Spleen (tissue), 11 donors: ENCODE data around the gene RPS14. TPM values are rescaled to one million over a fixed set of nuclear protein-coding genes. Genes with fewer than 3 reads are reported as not detected.

Experiments
- DNase-seq: peaks from one replicate; pipeline ENCODE4 v3.0.0-alpha.2; 2020
- H3K27ac ChIP-seq, 8 donors: fragments of 200-600 bp; sonication (generic) in 7 of 8; 1 replicate in 4 of 8; 2 replicates in 4 of 8; pipeline versions ENCODE4 v1.5.0 to v1.8.0; 2016 to 2021; ENCODE audit warnings: inconsistent platforms in 4 of 8, mild to moderate bottlenecking in 4 of 8, moderate library complexity in 1 of 8
- H3K27me3 ChIP-seq, 7 donors: fragments of 200-600 bp; sonication (generic) in 6 of 7; replicated peaks in 1 of 7; 1 replicate in 4 of 7; 2 replicates in 3 of 7; pipeline versions ENCODE4 v1.5.0 to v1.8.0; 2016 to 2021; ENCODE audit warnings: inconsistent platforms in 3 of 7, mild to moderate bottlenecking in 1 of 7
- H3K36me3 ChIP-seq, 6 donors: fragments of 200-600 bp; sonication (generic) in 5 of 6; 1 replicate in 4 of 6; 2 replicates in 2 of 6; pipeline versions ENCODE4 v1.5.0 to v1.8.0; 2016 to 2021; ENCODE audit warnings: inconsistent platforms in 2 of 6
- H3K4me1 ChIP-seq, 6 donors: fragments of 200-600 bp; sonication (generic) in 5 of 6; 1 replicate in 3 of 6; 2 replicates in 3 of 6; pipeline versions ENCODE4 v1.5.0 to v1.8.0; 2016 to 2021; ENCODE audit warnings: inconsistent platforms in 3 of 6
- H3K4me3 ChIP-seq, 8 donors: fragments of 200-600 bp; sonication (generic) in 7 of 8; 1 replicate in 4 of 8; 2 replicates in 4 of 8; pipeline versions ENCODE4 v1.5.0 to v1.8.0; 2016 to 2021; ENCODE audit warnings: inconsistent platforms in 4 of 8, mild to moderate bottlenecking in 4 of 8, moderate library complexity in 2 of 8
- H3K9me3 ChIP-seq, 8 donors: fragments of 200-600 bp; sonication (generic) in 7 of 8; 1 replicate in 4 of 8; 2 replicates in 4 of 8; pipeline versions ENCODE4 v1.5.0 to v1.8.0; 2016 to 2021; ENCODE audit warnings: inconsistent platforms in 4 of 8
- POLR2A ChIP-seq, 3 donors: fragments of 450-650 bp; IDR thresholded peaks; one replicate each; pipeline ENCODE4 v1.5.1; 2017; ENCODE audit warnings: antibody characterized with exemption in 3 of 3, mild to moderate bottlenecking in 1 of 3
- POLR2AphosphoS5 ChIP-seq, 3 donors: sonication (generic); formaldehyde crosslinking; IDR thresholded peaks; one replicate each; pipeline ENCODE4 v1.5.1; 2017; ENCODE audit warnings: antibody characterized with exemption in 3 of 3
- WGBS, 5 donors: extraction: QIAGEN DNeasy Blood & Tissue Kit in 3 of 5; methylation state at CpG; one replicate each; pipeline versions ENCODE4 v1.1.5 to v1.1.7; 2013 to 2018; 5-methylcytosine and 5-hydroxymethylcytosine counted together
- intact Hi-C: fragments of 100-400 bp; cut with DNase I; formaldehyde crosslinking; loops from one replicate; pipeline ENCODE4 v1.15.0; 2023; ENCODE audit warnings: low total_unique reads
- polyA plus RNA-seq, 3 donors: library from polyadenylated mRNA; stranded (reverse); fragments of 200-250 nt; gene quantifications; one replicate each; pipeline ENCODE4 v1.2.1, GENCODE V29; 2013
- total RNA-seq, 7 donors: library from RNA; depleted of rRNA in 3 of 7; stranded (reverse); fragments of >200 nt in 3 of 7; fragmentation: NEBNext Ultra II Directional in 4 of 7; extraction: Animal tissue kit (Norgen Biotek cat#: 25700) in 4 of 7; gene quantifications; one replicate each; pipeline versions ENCODE4 v1.1.0 to v1.2.1, GENCODE V29; 2016 to 2021
- donor health status: healthy with polysubstance abuse.
- donor health status: DM: no; HTN: no; CAD: no; lungs with moderate emphysema.
- donor health status: DM: no; HTN: no; CAD: no.
- donor health status: Bipolar disorder and iron deficiency.
- donor health status: healthy.
- donor health status: DM: no; HTN: no; CAD: no.
- donor health status: DM: yes; HTN: yes; CAD: no.

The RPS14 gene
- total and polyA plus RNA-seq, 10 donors = 1,801 to 8,400 (median 2,426) TPM

- H3K4me1 ChIP-seq = no peaks in the 10 kb centered on the region
- no peaks in the 10 kb centered on the region for H3K27me3 ChIP-seq
- H3K36me3 ChIP-seq = peaks cover 4 to 100% (median 93%) of the 10 kb centered on the region in 6 donors
- H3K27ac ChIP-seq = no peak overlapping the region
- WGBS, 5 donors = 89 to 99% (median 92%) methylated on average over 7 of the region's 7 CpGs
- H3K4me3 ChIP-seq = no peak overlapping the region
- no peaks in the 10 kb centered on the region for H3K9me3 ChIP-seq
- DNase-seq = no peak
- intact Hi-C loops = no loop called here
- TF ChIP-seq POLR2A (IDR thresholded peaks at IDR 0.05) = no peak
- TF ChIP-seq POLR2AphosphoS5 (IDR thresholded peaks at IDR 0.05) = peak in 2 of 3 donors; percentile 25 to 61
These were observed 56.9 kb downstream of the RPS14 start for GRCh38 chr5:150392680-150393079.

Other genes with a start within 250 kb of the RPS14 start
- 1 to 10 TPM in 2 of 7 donors, under 1 TPM in 4, not detected in 1; 0.32 to 1.1 (median 0.73) TPM for gene CAMK2A, start 160.0 kb downstream of the RPS14 start, total RNA-seq
- gene CAMK2A, start 160.0 kb downstream of the RPS14 start, polyA plus RNA-seq = under 1 TPM in 2 of 3 donors, not detected in 1; 0.03 to 0.10 TPM
- 1 to 10 TPM in 5 of 7 donors, under 1 TPM in 2; 0.67 to 3.8 (median 1.1) TPM for gene ARSI, start 146.8 kb downstream of the RPS14 start, total RNA-seq
- gene ARSI, start 146.8 kb downstream of the RPS14 start, polyA plus RNA-seq = under 1 TPM; 0.07 to 0.38 (median 0.30) TPM
- gene TCOF1, start 92.0 kb downstream of the RPS14 start, total RNA-seq = 10 to 100 TPM; 31.8 to 44.3 (median 34.8) TPM
- 10 to 100 TPM; 15.3 to 20.1 (median 19.0) TPM for gene TCOF1, start 92.0 kb downstream of the RPS14 start, polyA plus RNA-seq
- gene CD74, start 36.8 kb downstream of the RPS14 start, total RNA-seq = 1,000 to 10,000 TPM; 3,224 to 5,563 (median 4,811) TPM
- 1,000 to 10,000 TPM; 3,319 to 4,860 (median 4,644) TPM for gene CD74, start 36.8 kb downstream of the RPS14 start, polyA plus RNA-seq
- 100 to 1,000 TPM; 123 to 360 (median 261) TPM for gene NDST1, start 58.4 kb upstream of the RPS14 start, total RNA-seq
- 10 to 100 TPM in 1 of 3 donors, 1 to 10 TPM in 2; 6.1 to 45.7 (median 6.8) TPM for gene NDST1, start 58.4 kb upstream of the RPS14 start, polyA plus RNA-seq
- 100 to 1,000 TPM in 2 of 7 donors, 10 to 100 TPM in 5; 38.9 to 133 (median 68.9) TPM for gene SYNPO, start 190.9 kb upstream of the RPS14 start, total RNA-seq
- 10 to 100 TPM in 1 of 3 donors, 1 to 10 TPM in 2; 6.9 to 28.0 (median 9.3) TPM for gene SYNPO, start 190.9 kb upstream of the RPS14 start, polyA plus RNA-seq
- gene MYOZ3, start 211.5 kb upstream of the RPS14 start, total RNA-seq = 1 to 10 TPM in 3 of 7 donors, under 1 TPM in 3, not detected in 1; 0.26 to 1.2 (median 0.81) TPM
- gene MYOZ3, start 211.5 kb upstream of the RPS14 start, polyA plus RNA-seq = under 1 TPM; 0.04 to 0.32 (median 0.14) TPM